Stomach (tissue), 9 donors: ENCODE data around the gene ATRX. TPM values are rescaled to one million over a fixed set of nuclear protein-coding genes. Genes with fewer than 3 reads are reported as not detected.

Experiments used
- DNase-seq, 2 donors: peaks; one replicate each; pipeline versions ENCODE4 v3.0.0 to v3.0.0-alpha.2; 2013 to 2019
- H3K27ac ChIP-seq, 5 donors: fragments of 200-600 bp in 4 of 5; sonication (generic) in 4 of 5; one replicate each; pipeline ENCODE4 v1.5.1; 2013 to 2019; ENCODE audit warnings: mild to moderate bottlenecking in 1 of 5, moderate library complexity in 1 of 5
- H3K27me3 ChIP-seq, 3 donors: fragments of 200-600 bp; sonication (generic); one replicate each; pipeline ENCODE4 v1.5.1; 2017 to 2019; ENCODE audit warnings: mixed run types in 1 of 3
- H3K36me3 ChIP-seq, 4 donors: fragments of 200-600 bp; sonication (generic); 1 replicate in 3 of 4; 2 replicates in 1 of 4; pipeline ENCODE4 v1.5.1; 2016 to 2019
- H3K4me1 ChIP-seq, 4 donors: fragments of 200-600 bp; sonication (generic); one replicate each; pipeline ENCODE4 v1.5.1; 2016 to 2019
- H3K4me3 ChIP-seq, 4 donors: fragments of 200-600 bp; sonication (generic) in 3 of 4; one replicate each; pipeline ENCODE4 v1.5.1; 2016 to 2019; ENCODE audit warnings: mild to moderate bottlenecking in 1 of 4
- H3K9me3 ChIP-seq, 4 donors: fragments of 200-600 bp; sonication (generic); one replicate each; pipeline ENCODE4 v1.5.1; 2016 to 2019
- EP300 ChIP-seq: sonication (generic); formaldehyde crosslinking; IDR thresholded peaks from one replicate; pipeline ENCODE4 v1.6.1; 2017; ENCODE audit warnings: antibody characterized with exemption
- POLR2A ChIP-seq, 4 donors: fragments of 450-650 bp; IDR thresholded peaks; one replicate each; pipeline ENCODE4 v1.6.1; 2016; ENCODE audit warnings: antibody characterized with exemption in 4 of 4, control low read depth in 2 of 4, mild to moderate bottlenecking in 1 of 4, moderate library complexity in 1 of 4
- POLR2AphosphoS5 ChIP-seq, 3 donors: sonication (generic); formaldehyde crosslinking; IDR thresholded peaks; one replicate each; pipeline ENCODE4 v1.6.1; 2016; ENCODE audit warnings: antibody characterized with exemption in 3 of 3
- WGBS, 5 donors: extraction: QIAGEN DNeasy Blood & Tissue Kit in 3 of 5; methylation state at CpG; one replicate each; pipeline versions ENCODE4 v1.1.5 to v1.1.7; 2013 to 2018; 5-methylcytosine and 5-hydroxymethylcytosine counted together
- intact Hi-C: fragments of 100-400 bp; cut with DNase I; formaldehyde crosslinking; loops from one replicate; pipeline ENCODE4 v1.15.1; 2023; ENCODE audit warnings: low total_unique reads
- polyA plus RNA-seq, 3 donors: library from polyadenylated mRNA; stranded (reverse); fragments of 200-250 nt; gene quantifications; one replicate each; pipeline ENCODE4 v1.2.3, GENCODE V29; 2013
- total RNA-seq, 5 donors: library from RNA; depleted of rRNA; stranded (reverse); fragments of >200 nt; gene quantifications; one replicate each; pipeline versions ENCODE4 v1.1.0 to v1.2.3, GENCODE V29; 2014 to 2016
- TF ChIP-seq, protein P1 (sequence below), 7 experiments: fragments of 450-650 bp in 4 of 7; fragments of 200-600 bp in 3 of 7; sonication (generic) in 3 of 7; IDR thresholded peaks; one replicate each; pipeline ENCODE4 v1.5.1; 2016 to 2019; ENCODE audit warnings: antibody characterized with exemption in 7 of 7, control low read depth in 2 of 7, mild to moderate bottlenecking in 1 of 7
- donor health status: healthy with polysubstance abuse.
- donor health status: Bipolar disorder and iron deficiency.
- donor health status: healthy.

Gene ATRX
- total and polyA plus RNA-seq, 8 donors, result 7.9 to 225 (median 61.0) TPM

DNA sequence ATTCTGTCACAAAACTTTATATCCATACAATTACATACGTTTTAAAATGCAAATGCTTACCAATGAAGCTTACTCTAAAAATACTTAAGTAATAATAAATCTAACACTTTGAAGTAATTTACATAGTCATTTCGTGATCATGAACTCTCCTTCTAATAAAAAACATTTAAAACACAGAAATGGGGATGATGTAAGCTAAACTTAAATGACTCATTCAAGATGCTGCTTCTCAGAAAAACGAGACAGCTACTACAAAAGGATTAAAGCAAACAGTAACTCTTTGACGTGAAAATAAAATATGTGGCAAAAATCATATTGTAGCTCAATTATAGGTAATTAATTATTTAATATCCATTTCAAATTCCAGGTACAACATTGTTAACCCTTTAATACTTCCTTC lies 190.2 kb downstream of the ATRX start:
- H3K4me1 ChIP-seq, result no peaks in the 10 kb centered on the region
- no peaks in the 10 kb centered on the region for H3K9me3 ChIP-seq
- no peak overlapping the region for H3K27ac ChIP-seq
- no peak for DNase-seq
- intact Hi-C loops, result no loop called here
- H3K4me3 ChIP-seq, result no peak overlapping the region
- TF ChIP-seq, protein P1, sequence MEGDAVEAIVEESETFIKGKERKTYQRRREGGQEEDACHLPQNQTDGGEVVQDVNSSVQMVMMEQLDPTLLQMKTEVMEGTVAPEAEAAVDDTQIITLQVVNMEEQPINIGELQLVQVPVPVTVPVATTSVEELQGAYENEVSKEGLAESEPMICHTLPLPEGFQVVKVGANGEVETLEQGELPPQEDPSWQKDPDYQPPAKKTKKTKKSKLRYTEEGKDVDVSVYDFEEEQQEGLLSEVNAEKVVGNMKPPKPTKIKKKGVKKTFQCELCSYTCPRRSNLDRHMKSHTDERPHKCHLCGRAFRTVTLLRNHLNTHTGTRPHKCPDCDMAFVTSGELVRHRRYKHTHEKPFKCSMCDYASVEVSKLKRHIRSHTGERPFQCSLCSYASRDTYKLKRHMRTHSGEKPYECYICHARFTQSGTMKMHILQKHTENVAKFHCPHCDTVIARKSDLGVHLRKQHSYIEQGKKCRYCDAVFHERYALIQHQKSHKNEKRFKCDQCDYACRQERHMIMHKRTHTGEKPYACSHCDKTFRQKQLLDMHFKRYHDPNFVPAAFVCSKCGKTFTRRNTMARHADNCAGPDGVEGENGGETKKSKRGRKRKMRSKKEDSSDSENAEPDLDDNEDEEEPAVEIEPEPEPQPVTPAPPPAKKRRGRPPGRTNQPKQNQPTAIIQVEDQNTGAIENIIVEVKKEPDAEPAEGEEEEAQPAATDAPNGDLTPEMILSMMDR (IDR thresholded peaks at IDR 0.05), result no peak
- TF ChIP-seq EP300, result no peak
- TF ChIP-seq POLR2AphosphoS5 (IDR thresholded peaks at IDR 0.05), result no peak
- TF ChIP-seq POLR2A (IDR thresholded peaks at IDR 0.05), result no peak
- 58 to 89% (median 77%) methylated on average over 4 of the region's 4 CpGs for WGBS, 5 donors
- H3K36me3 ChIP-seq, result peaks cover 0 to 32% (median 18%) of the 10 kb centered on the region in 4 donors
- H3K27me3 ChIP-seq, result no peaks in the 10 kb centered on the region

DNA sequence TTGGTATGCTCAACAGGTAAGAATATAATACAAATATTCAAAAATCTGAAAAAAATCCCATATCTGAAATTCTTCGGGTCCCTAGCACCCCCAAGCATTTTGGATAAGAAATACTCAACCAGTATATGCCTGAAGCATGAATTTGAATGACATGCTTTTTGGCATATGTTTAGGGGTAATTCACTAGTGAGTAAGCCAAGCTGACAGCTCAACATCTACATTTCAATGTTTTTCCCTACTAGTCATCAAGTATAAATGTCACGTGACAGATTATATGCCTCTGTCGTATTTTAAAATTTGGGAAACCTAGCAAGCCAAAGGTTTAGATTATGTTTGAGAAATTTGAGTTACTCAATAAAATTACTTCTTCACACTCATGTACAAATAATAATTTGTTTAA lies 213.7 kb downstream of the ATRX start:
- Histone ChIP-seq H3K27ac (no peak overlapping the region), H3K4me3 (no peak overlapping the region), H3K4me1 (no peaks in the 10 kb centered on the region), H3K9me3 (no peaks in the 10 kb centered on the region), H3K36me3 (peaks cover 0 to 7% (median 6%) of the 10 kb centered on the region in 4 donors), H3K27me3 (no peaks in the 10 kb centered on the region)
- WGBS, 5 donors, result 70 to 94% (median 79%) methylated on average over 3 of the region's 3 CpGs
- TF ChIP-seq EP300 (no peak), POLR2AphosphoS5 (IDR thresholded peaks at IDR 0.05) (no peak), POLR2A (IDR thresholded peaks at IDR 0.05) (no peak)
- TF ChIP-seq, protein P1 (IDR thresholded peaks at IDR 0.05), result no peak
- no peak for DNase-seq
- intact Hi-C loops, result no loop called here

DNA sequence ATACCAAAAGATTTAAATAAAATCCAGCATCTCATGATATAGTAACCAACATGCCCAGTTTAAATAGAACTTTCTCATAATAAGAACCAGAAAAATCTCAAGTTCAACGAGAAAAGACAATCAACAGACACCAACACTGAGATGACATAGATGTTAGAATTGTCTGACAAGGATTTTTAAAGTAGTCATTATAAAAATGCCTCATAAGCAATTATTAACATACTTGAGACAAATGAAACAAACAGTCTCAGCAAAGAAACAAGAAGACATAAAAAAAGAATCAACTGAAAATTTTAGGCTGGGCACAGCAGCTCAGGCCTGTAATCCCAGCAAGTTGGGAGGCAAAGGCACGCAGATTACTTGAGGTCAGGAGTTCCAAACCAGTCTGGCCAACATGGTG lies 220.7 kb downstream of the ATRX start:
- Histone ChIP-seq H3K4me1 (no peaks in the 10 kb centered on the region), H3K36me3 (peaks cover 0 to 19% (median 7%) of the 10 kb centered on the region in 4 donors), H3K4me3 (no peak overlapping the region), H3K9me3 (peaks cover 0 to 7% (median 0%) of the 10 kb centered on the region in 4 donors), H3K27me3 (no peaks in the 10 kb centered on the region), H3K27ac (no peak overlapping the region)
- 57 to 100% (median 96%) methylated on average over 2 of the region's 2 CpGs for WGBS, 5 donors
- intact Hi-C loops, result no loop called here
- no peak for TF ChIP-seq POLR2AphosphoS5 (IDR thresholded peaks at IDR 0.05)
- TF ChIP-seq, protein P1 (IDR thresholded peaks at IDR 0.05), result no peak
- TF ChIP-seq EP300, result no peak
- no peak for TF ChIP-seq POLR2A (IDR thresholded peaks at IDR 0.05)
- DNase-seq, result no peak

DNA sequence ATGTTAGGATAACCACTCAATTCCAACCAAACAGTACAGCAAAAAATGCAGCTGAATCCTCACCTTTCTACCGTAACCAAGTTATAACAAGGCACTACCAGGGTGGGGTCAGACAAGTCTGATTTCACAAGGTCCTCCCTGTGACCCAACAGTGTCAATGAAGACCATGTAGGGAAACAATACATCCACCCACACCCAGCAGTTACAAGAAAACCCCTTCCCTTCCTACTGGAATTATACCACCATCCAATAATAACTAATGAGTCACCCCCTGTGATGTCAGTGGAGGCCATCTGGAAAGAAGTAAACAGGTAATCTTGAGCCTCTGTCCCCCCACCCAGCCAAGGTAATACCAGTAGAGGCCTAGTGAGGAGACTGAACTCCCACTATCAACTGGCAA lies 221.2 kb downstream of the ATRX start:
- no peaks in the 10 kb centered on the region for H3K4me1 ChIP-seq
- WGBS, 5 donors, result 84 to 100% (median 93%) methylated on average over 1 of the region's 1 CpG
- H3K27me3 ChIP-seq, result no peaks in the 10 kb centered on the region
- no peak for TF ChIP-seq POLR2A (IDR thresholded peaks at IDR 0.05)
- no peak for TF ChIP-seq POLR2AphosphoS5 (IDR thresholded peaks at IDR 0.05)
- TF ChIP-seq, protein P1 (IDR thresholded peaks at IDR 0.05), result no peak
- no peak for TF ChIP-seq EP300
- H3K36me3 ChIP-seq, result peaks cover 0 to 14% (median 7%) of the 10 kb centered on the region in 4 donors
- no peak overlapping the region for H3K27ac ChIP-seq
- intact Hi-C loops, result no loop called here
- no peak overlapping the region for H3K4me3 ChIP-seq
- H3K9me3 ChIP-seq, result peaks cover 0 to 7% (median 0%) of the 10 kb centered on the region in 4 donors
- DNase-seq, result no peak
